Kidney (tissue), 14 donors: ENCODE measurements around the gene PDGFRB. TPM values are rescaled to one million over a fixed set of nuclear protein-coding genes. Genes with fewer than 3 reads are reported as not detected.

Experiments
- DNase-seq, 5 donors: peaks; one replicate each; pipeline ENCODE4 v3.0.0-alpha.2; 2013 to 2020
- FAIRE-seq: peaks from 2 replicates; lab custom pipeline; 2012; peaks lifted over from hg19 to GRCh38; lab: Jason Lieb, UNC
- H3K27ac ChIP-seq, 2 donors: one replicate each; pipeline ENCODE4 v1.7.0; 2013; ENCODE audit warnings: low read depth in 2 of 2, low read length in 2 of 2, inconsistent platforms in 1 of 2
- H3K27me3 ChIP-seq: one replicate; pipeline ENCODE4 v1.7.1; 2013; ENCODE audit warnings: low read length, inconsistent platforms; ENCODE audit not compliant: control insufficient read depth, insufficient read depth
- H3K36me3 ChIP-seq, 3 donors: one replicate each; pipeline versions ENCODE4 v1.7.0 to v1.7.1; 2013; ENCODE audit warnings: low read length in 3 of 3, control low read depth in 1 of 3, inconsistent platforms in 1 of 3; ENCODE audit not compliant: insufficient read depth in 3 of 3, control insufficient read depth in 2 of 3
- H3K4me1 ChIP-seq, 3 donors: one replicate each; pipeline versions ENCODE4 v1.7.0 to v1.7.1; 2013; ENCODE audit warnings: low read length in 3 of 3, inconsistent platforms in 1 of 3, low read depth in 1 of 3; ENCODE audit not compliant: control insufficient read depth in 2 of 3, insufficient read depth in 2 of 3
- H3K4me3 ChIP-seq, 3 donors: one replicate each; pipeline versions ENCODE4 v1.7.0 to v1.8.1; 2013; ENCODE audit warnings: low read length in 3 of 3, control low read depth in 1 of 3, inconsistent platforms in 1 of 3
- H3K9ac ChIP-seq, 3 donors: one replicate each; pipeline versions ENCODE4 v1.7.0 to v1.7.1; 2013; ENCODE audit warnings: low read length in 3 of 3, control low read depth in 1 of 3, inconsistent platforms in 1 of 3
- H3K9me3 ChIP-seq, 3 donors: one replicate each; pipeline versions ENCODE4 v1.7.0 to v1.7.1; 2013; ENCODE audit warnings: low read length in 3 of 3, control low read depth in 1 of 3, inconsistent platforms in 1 of 3; ENCODE audit not compliant: control insufficient read depth in 2 of 3, insufficient read depth in 1 of 3
- CTCF ChIP-seq: IDR thresholded peaks from 3 replicates; pipeline ENCODE4 v1.5.1; 2012; ENCODE audit warnings: mild to moderate bottlenecking, moderate library complexity, borderline replicate concordance; ENCODE audit not compliant: insufficient read depth; ENCODE audit errors: extremely low read depth
- intact Hi-C: fragments of 100-400 bp; cut with DNase I; formaldehyde crosslinking; loops from one replicate; pipeline ENCODE4 v1.11.1; 2022
- polyA plus RNA-seq: library from polyadenylated mRNA; stranded (reverse); fragments of 350-450 nt; fragmentation: Illumina TruSeq; extraction: RNeasy Lipid Tissue Mini Kit (QIAGEN cat#74804); gene quantifications from one replicate; pipeline ENCODE4 v1.2.3, GENCODE V29; 2014; ENCODE audit warnings: low read depth, low replicate concordance; ENCODE audit not compliant: insufficient read depth
- total RNA-seq: library from RNA; stranded (reverse); fragmentation: NEBNext Ultra II Directional; extraction: Animal tissue kit (Norgen Biotek cat#: 25700); gene quantifications from one replicate; pipeline ENCODE4 v1.2.1, GENCODE V29; 2021
- donor health status: control.
- donor health status: control.
- donor health status: control.
- donor health status: control.
- donor health status: control.
- donor health status: DM: yes; HTN: yes; CAD: no.
- donor health status: Normal renal cell carcinoma (clear cell type).

Gene PDGFRB
- total and polyA plus RNA-seq, 2 donors from 2014 or later = 50.4 to 104 TPM

GRCh38 chr5:150175076-150175475 lies 19.4 kb upstream of the PDGFRB start:
- peaks cover 4 to 18% (median 4%) of the 10 kb centered on the region in 3 donors for H3K4me1 ChIP-seq

GRCh38 chr5:150174285-150174684 lies 18.6 kb upstream of the PDGFRB start:
- DNase-seq (peak in 1 of 5 donors; percentile 66), FAIRE-seq (no peak)
- Histone ChIP-seq H3K4me3 (no peak overlapping the region), H3K27ac (no peak overlapping the region), H3K4me1 (peaks cover 4 to 10% (median 4%) of the 10 kb centered on the region in 3 donors), H3K9ac (no peak overlapping the region), H3K9me3 (no peaks in the 10 kb centered on the region), H3K36me3 (no peaks in the 10 kb centered on the region), H3K27me3 (peaks cover 2% of the 10 kb centered on the region)
- intact Hi-C loops = no loop called here
- TF ChIP-seq CTCF = no peak

More at GRCh38 chr5:150175076-150175475, 19.4 kb upstream of the PDGFRB start:
- no peak overlapping the region for H3K4me3 ChIP-seq
- H3K27ac ChIP-seq = no peak overlapping the region
- no peaks in the 10 kb centered on the region for H3K27me3 ChIP-seq
- DNase-seq = no peak
- TF ChIP-seq CTCF = no peak
- FAIRE-seq = no peak
- H3K9me3 ChIP-seq = no peaks in the 10 kb centered on the region
- no peaks in the 10 kb centered on the region for H3K36me3 ChIP-seq
- intact Hi-C loops = no loop called here
- H3K9ac ChIP-seq = no peak overlapping the region

- Histone ChIP-seq H3K4me1 (peaks cover 4 to 5% (median 4%) of the 10 kb centered on the region in 3 donors), H3K27me3 (peaks cover 2% of the 10 kb centered on the region), H3K4me3 (no peak overlapping the region), H3K27ac (no peak overlapping the region), H3K9me3 (no peaks in the 10 kb centered on the region), H3K36me3 (no peaks in the 10 kb centered on the region), H3K9ac (no peak overlapping the region)
- DNase-seq (no peak), FAIRE-seq (no peak)
- TF ChIP-seq CTCF = no peak
- intact Hi-C loops = no loop called here
Measured at GRCh38 chr5:150173161-150173560, 17.5 kb upstream of the PDGFRB start.

- H3K27me3 ChIP-seq = peaks cover 2% of the 10 kb centered on the region
- no peaks in the 10 kb centered on the region for H3K36me3 ChIP-seq
- no peak overlapping the region for H3K4me3 ChIP-seq
- intact Hi-C loops = no loop called here
- TF ChIP-seq CTCF = no peak
- FAIRE-seq = no peak
- H3K9ac ChIP-seq = no peak overlapping the region
- no peak overlapping the region for H3K27ac ChIP-seq
- H3K4me1 ChIP-seq = peaks cover 0 to 4% (median 2%) of the 10 kb centered on the region in 3 donors
- H3K9me3 ChIP-seq = no peaks in the 10 kb centered on the region
- DNase-seq = no peak
Measured at GRCh38 chr5:150172556-150172955, 16.9 kb upstream of the PDGFRB start.
